Right lobe of liver (tissue), 4 donors: ENCODE results near the gene TRMT5.

Experiments used
- CTCF ChIP-seq, 4 donors: fragments of 200-600 bp in 3 of 4; fragments of 450-650 bp in 1 of 4; IDR thresholded peaks; one replicate each; pipeline versions ENCODE4 v1.5.1 to v1.8.0; 2016 to 2022; ENCODE audit warnings: antibody characterized with exemption in 4 of 4, mild to moderate bottlenecking in 2 of 4
- POLR2A ChIP-seq: fragments of 450-650 bp; IDR thresholded peaks from one replicate; pipeline ENCODE4 v1.6.1; 2017; ENCODE audit warnings: antibody characterized with exemption, mild to moderate bottlenecking
- donor health status: DM: no; HTN: no; CAD: no.
- donor health status: DM: no; HTN: no; CAD: no.
- donor health status: DM: no; HTN: yes; CAD: no.

GRCh38 chr14:60970146-60970545 lies 10.7 kb downstream of the TRMT5 start:
- TF ChIP-seq POLR2A (no peak), CTCF (IDR thresholded peaks at IDR 0.05) (no peak)
